NCI-H748 treated with DMSO at 0.1 percent for 48 hours (cell line): ENCODE measurements around the gene RPAP2.

ENCODE experiments used
- DNase-seq: peaks from one replicate; lab custom pipeline; 2025; lab: John Stamatoyannopoulos, UW

RPAP2 gene

DNA sequence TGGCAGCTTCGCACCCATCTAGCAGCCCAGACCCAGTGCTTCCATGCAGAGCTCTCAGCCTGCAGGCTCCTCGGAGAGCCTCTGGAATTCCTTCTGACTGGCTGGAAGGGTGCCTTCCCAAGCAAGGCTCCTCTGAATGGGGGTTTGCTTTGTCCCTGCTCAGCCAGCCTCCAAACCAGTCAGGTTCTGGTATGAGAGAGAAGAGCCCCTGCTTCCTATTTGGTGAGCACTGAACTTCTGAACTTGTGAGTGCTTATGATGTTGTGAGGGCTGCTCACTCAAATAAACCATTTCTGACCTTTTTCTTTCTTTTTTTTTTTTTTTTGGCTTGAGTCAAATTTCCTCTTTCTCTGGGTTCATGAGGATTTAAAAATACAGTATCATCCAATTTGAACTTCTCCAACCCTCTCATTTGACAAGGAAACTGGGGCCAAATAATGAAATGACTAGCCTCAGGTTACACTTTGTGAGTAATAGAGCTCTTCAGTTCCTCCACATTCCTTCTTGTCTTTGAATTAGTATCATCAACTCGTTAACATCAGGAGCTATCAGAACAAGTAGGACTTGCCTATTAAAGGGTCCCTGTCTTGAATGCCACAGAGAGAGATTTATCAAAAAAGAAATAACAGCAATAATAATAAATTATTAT is 148.3 kb downstream of the RPAP2 start:
- DNase-seq = no peak

DNA sequence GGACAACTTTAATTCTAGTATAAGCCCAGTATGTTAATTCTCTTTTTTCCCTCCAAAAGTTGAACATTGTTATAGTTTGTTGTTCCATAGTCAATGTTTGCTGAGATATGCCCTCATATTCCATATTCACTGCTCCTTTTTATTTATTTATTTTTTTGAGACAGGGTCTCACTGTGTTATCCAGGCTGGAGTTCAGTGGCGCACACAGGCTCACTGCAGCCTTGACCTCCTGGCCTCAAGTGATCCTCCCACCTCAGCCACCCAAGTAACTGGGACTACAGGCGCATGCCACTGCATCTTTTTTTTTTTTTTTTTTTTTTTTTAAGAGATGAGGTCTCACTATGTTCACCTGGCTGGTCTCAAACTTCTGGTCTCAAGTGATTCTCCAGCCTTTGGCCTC is 149.1 kb downstream of the RPAP2 start:
- DNase-seq = no peak
